HCT116 (cell line): Measurements from ENCODE around the gene RAPSN. TPM values are rescaled to one million over a fixed set of nuclear protein-coding genes. Genes with fewer than 3 reads are reported as not detected.

ENCODE experiments used
- ATAC-seq: fragments of 200-7000 bp; cut with Tn5 transposase; 2 replicates; pipeline ENCODE4 v1.9.1; 2020; ENCODE audit warnings: mild to moderate bottlenecking, moderate library complexity
- BruUV-seq: library from RNA; stranded (reverse); fragments of 400-500 nt; replicated peaks from 2 replicates; lab custom pipeline; 2021; lab: Mats Ljungman, UMichigan
- CTCF ChIA-PET: fragments of 300-600 bp; sonication (Branson Sonifier 250); formaldehyde crosslinking; loops from one replicate; lab custom pipeline; 2021; ENCODE audit warnings: antibody characterized with exemption; lab: Charles Lee
- POLR2A ChIA-PET: fragments of 300-600, 350-600 bp; sonication (Branson Sonifier 250); formaldehyde crosslinking; loops from one replicate; lab custom pipeline; 2021; ENCODE audit warnings: antibody characterized with exemption; lab: Charles Lee
- RAD21 ChIA-PET, 2 experiments: fragments of 300-600 bp; sonication (Branson Sonifier 250); formaldehyde crosslinking; loops; one replicate each; lab custom pipeline; 2023; ENCODE audit warnings: low total read pairs in 2 of 2; ENCODE audit not compliant: uncharacterized antibody in 2 of 2, unreplicated experiment in 2 of 2, low non-redundant PET in 1 of 2; lab: Charles Lee
- DNase-seq: peaks from one replicate; pipeline ENCODE4 v3.0.0-alpha.2; 2010; ENCODE audit warnings: low read depth, low spot score
- H2AFZ ChIP-seq: fragments of 200-600 bp; shearing (Covaris generic), sonication (generic); 2 replicates; pipeline ENCODE4 v1.6.1; 2017; ENCODE audit warnings: low read depth, mixed run types, mixed read lengths, antibody characterized with exemption, low read length; ENCODE audit not compliant: poor library complexity, severe bottlenecking
- H3K27ac ChIP-seq: 2 replicates; pipeline ENCODE4 v1.5.1; 2012; ENCODE audit warnings: low read depth, low read length
- H3K27me3 ChIP-seq: fragments of 200-600 bp; sonication (generic); 2 replicates; pipeline ENCODE4 v1.6.1; 2016; ENCODE audit warnings: mixed run types, low read length, mixed read lengths; ENCODE audit not compliant: insufficient read depth
- H3K36me3 ChIP-seq, 2 experiments: fragments of 200-500 bp in 1 of 2; fragments of 200-600 bp in 1 of 2; sonication (Bioruptor generic) in 1 of 2; sonication (generic) in 1 of 2; 2 replicates each; pipeline versions ENCODE4 v1.5.1 to v1.6.1; 2014 to 2016; ENCODE audit warnings: low read length in 2 of 2, inconsistent platforms in 1 of 2, mixed read lengths in 1 of 2, mixed run types in 1 of 2; ENCODE audit not compliant: insufficient read depth in 2 of 2, control insufficient read depth in 1 of 2
- H3K4me1 ChIP-seq, 2 experiments: fragments of 200-600 bp in 1 of 2; sonication (generic) in 1 of 2; 2 replicates each; pipeline versions ENCODE4 v1.5.1 to v1.6.1; 2012 to 2017; ENCODE audit warnings: low read length in 2 of 2, inconsistent platforms in 1 of 2, mild to moderate bottlenecking in 1 of 2, mixed read lengths in 1 of 2, mixed run types in 1 of 2, moderate library complexity in 1 of 2; ENCODE audit not compliant: insufficient read depth in 2 of 2, control insufficient read depth in 1 of 2
- H3K4me2 ChIP-seq: fragments of 200-600 bp; sonication (generic); 2 replicates; pipeline ENCODE4 v1.6.1; 2017; ENCODE audit warnings: mixed run types, low read length, mixed read lengths
- H3K4me3 ChIP-seq, 2 experiments: fragments of 200-600 bp in 1 of 2; sonication (generic) in 1 of 2; replicated peaks in 1 of 2; 2 replicates each; pipeline ENCODE4 v1.5.1; 2011 to 2016; ENCODE audit warnings: low read length in 2 of 2, control low read depth in 1 of 2, low read depth in 1 of 2, mild to moderate bottlenecking in 1 of 2, mixed read lengths in 1 of 2, mixed run types in 1 of 2
- H3K79me2 ChIP-seq: fragments of 200-600 bp; sonication (generic); 2 replicates; pipeline ENCODE4 v1.6.1; 2017; ENCODE audit warnings: mild to moderate bottlenecking, mixed run types, low read length, moderate library complexity, mixed read lengths; ENCODE audit not compliant: insufficient read depth
- H3K9ac ChIP-seq: fragments of 200-600 bp; sonication (generic); 2 replicates; pipeline ENCODE4 v1.6.1; 2016; ENCODE audit warnings: low read length, mixed read lengths
- H3K9me2 ChIP-seq: fragments of 200-600 bp; sonication (generic), shearing (Covaris generic); 2 replicates; pipeline ENCODE4 v1.6.1; 2017; ENCODE audit warnings: mixed run types, mild to moderate bottlenecking, moderate library complexity; ENCODE audit not compliant: insufficient read depth
- H3K9me3 ChIP-seq, 2 experiments: fragments of 200-500 bp in 1 of 2; fragments of 200-600 bp in 1 of 2; sonication (Bioruptor generic) in 1 of 2; sonication (generic) in 1 of 2; 2 replicates each; pipeline ENCODE4 v1.6.1; 2014 to 2017; ENCODE audit warnings: low read length in 2 of 2, mixed read lengths in 2 of 2, inconsistent platforms in 1 of 2, low read depth in 1 of 2, mild to moderate bottlenecking in 1 of 2, mixed run types in 1 of 2, moderate library complexity in 1 of 2; ENCODE audit not compliant: control insufficient read depth in 1 of 2, insufficient read depth in 1 of 2
- H4K20me1 ChIP-seq: fragments of 200-600 bp; sonication (generic), shearing (Covaris generic); 2 replicates; pipeline ENCODE4 v1.6.1; 2017; ENCODE audit warnings: mixed run types, mild to moderate bottlenecking, moderate library complexity; ENCODE audit not compliant: insufficient read depth
- CEBPB ChIP-seq: IDR thresholded peaks from 2 replicates; pipeline ENCODE4 v1.6.1; 2012; ENCODE audit warnings: low read depth
- CTCF ChIP-seq, 3 experiments: fragments of 200-600 bp in 1 of 3; sonication (generic) in 1 of 3; IDR thresholded peaks in 2 of 3; conservative IDR thresholded peaks in 1 of 3; 2 replicates each; pipeline ENCODE4 v1.5.1; 2012 to 2017; ENCODE audit warnings: low read depth in 2 of 3, low read length in 2 of 3, antibody characterized with exemption in 1 of 3, borderline replicate concordance in 1 of 3, control low read depth in 1 of 3, mild to moderate bottlenecking in 1 of 3, mixed read lengths in 1 of 3, mixed run types in 1 of 3, moderate library complexity in 1 of 3; ENCODE audit not compliant: insufficient read depth in 1 of 3
- EGR1 ChIP-seq: IDR thresholded peaks from 2 replicates; pipeline ENCODE4 v1.6.1; 2012; ENCODE audit warnings: low read depth
- ELF1 ChIP-seq: IDR thresholded peaks from 2 replicates; pipeline ENCODE4 v1.6.1; 2012; ENCODE audit warnings: low read depth, borderline replicate concordance
- EZH2phosphoT487 ChIP-seq: fragments of 200-600 bp; IDR thresholded peaks from 2 replicates; pipeline ENCODE4 v1.6.1; 2018; ENCODE audit warnings: antibody characterized with exemption, borderline replicate concordance
- JUND ChIP-seq: IDR thresholded peaks from 2 replicates; pipeline ENCODE4 v1.6.1; 2012
- MAX ChIP-seq: IDR thresholded peaks from 2 replicates; pipeline ENCODE4 v1.6.1; 2012
- POLR2A ChIP-seq: IDR thresholded peaks from 2 replicates; pipeline ENCODE4 v1.7.0; 2011; ENCODE audit warnings: borderline replicate concordance; ENCODE audit not compliant: insufficient read depth, insufficient read length; ENCODE audit errors: extremely low read depth
- POLR2AphosphoS5 ChIP-seq: IDR thresholded peaks from 2 replicates; pipeline ENCODE4 v1.6.1; 2011; ENCODE audit warnings: mild to moderate bottlenecking, low read depth, low read length, moderate library complexity
- RAD21 ChIP-seq: IDR thresholded peaks from 2 replicates; pipeline ENCODE4 v1.6.1; 2012; ENCODE audit warnings: low read depth, mild to moderate bottlenecking
- SIN3A ChIP-seq: IDR thresholded peaks from 2 replicates; pipeline ENCODE4 v1.6.1; 2012; ENCODE audit warnings: low read depth
- SP1 ChIP-seq: IDR thresholded peaks from 2 replicates; pipeline ENCODE4 v1.6.1; 2012; ENCODE audit warnings: low read depth
- TCF7L2 ChIP-seq: IDR thresholded peaks from 2 replicates; pipeline ENCODE4 v1.7.0; 2011; ENCODE audit warnings: borderline replicate concordance, inconsistent platforms; ENCODE audit not compliant: insufficient read depth, insufficient read length; ENCODE audit errors: extremely low read depth
- ZFX ChIP-seq: fragments of 450-650 bp; IDR thresholded peaks from 2 replicates; pipeline ENCODE4 v1.6.1; 2017
- ZNF274 ChIP-seq: fragments of 200-500 bp; sonication (Bioruptor generic); IDR thresholded peaks from 2 replicates; pipeline ENCODE4 v1.6.1; 2014; ENCODE audit warnings: mild to moderate bottlenecking, low read depth, low read length, inconsistent platforms
- intact Hi-C: fragments of 100-400 bp; cut with micrococcal nuclease; formaldehyde crosslinking; loops from 2 replicates; pipeline ENCODE4 v1.10.0; 2022
- total RNA-seq: library from RNA; stranded (reverse); gene quantifications from one replicate; pipeline ENCODE4 v1.2.1, GENCODE V29; 2021; ENCODE audit not compliant: unreplicated experiment
- TF ChIP-seq, protein P1 (sequence below): IDR thresholded peaks from 2 replicates; pipeline ENCODE4 v1.6.1; 2011; ENCODE audit warnings: mild to moderate bottlenecking, low read length, moderate library complexity; ENCODE audit not compliant: insufficient replicate concordance; ENCODE audit errors: extremely low read depth

Gene RAPSN
- total RNA-seq, 1 experiment from 2014 or later = 0.57 TPM

GRCh38 chr11:47495011-47495855, 46.3 kb upstream of the RAPSN start:
- DNase-seq (no peak), ATAC-seq (no peak)
- no peaks in the 10 kb centered on the region for H3K9me3 ChIP-seq
- no peak overlapping the region for H3K27ac ChIP-seq
- TF ChIP-seq, protein P1, sequence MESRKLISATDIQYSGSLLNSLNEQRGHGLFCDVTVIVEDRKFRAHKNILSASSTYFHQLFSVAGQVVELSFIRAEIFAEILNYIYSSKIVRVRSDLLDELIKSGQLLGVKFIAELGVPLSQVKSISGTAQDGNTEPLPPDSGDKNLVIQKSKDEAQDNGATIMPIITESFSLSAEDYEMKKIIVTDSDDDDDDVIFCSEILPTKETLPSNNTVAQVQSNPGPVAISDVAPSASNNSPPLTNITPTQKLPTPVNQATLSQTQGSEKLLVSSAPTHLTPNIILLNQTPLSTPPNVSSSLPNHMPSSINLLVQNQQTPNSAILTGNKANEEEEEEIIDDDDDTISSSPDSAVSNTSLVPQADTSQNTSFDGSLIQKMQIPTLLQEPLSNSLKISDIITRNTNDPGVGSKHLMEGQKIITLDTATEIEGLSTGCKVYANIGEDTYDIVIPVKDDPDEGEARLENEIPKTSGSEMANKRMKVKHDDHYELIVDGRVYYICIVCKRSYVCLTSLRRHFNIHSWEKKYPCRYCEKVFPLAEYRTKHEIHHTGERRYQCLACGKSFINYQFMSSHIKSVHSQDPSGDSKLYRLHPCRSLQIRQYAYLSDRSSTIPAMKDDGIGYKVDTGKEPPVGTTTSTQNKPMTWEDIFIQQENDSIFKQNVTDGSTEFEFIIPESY = no peak
- TF ChIP-seq CEBPB = peak; percentile 39; the same call in 1 of the 2 replicates
- TF ChIP-seq ELF1 = no peak
- TF ChIP-seq EGR1 = no peak
- H3K27me3 ChIP-seq = no peaks in the 10 kb centered on the region
- H3K36me3 ChIP-seq = peaks cover 3 to 4% of the 10 kb centered on the region in 2 experiments; a peak in 2 of 4 replicates
- peaks cover 96% of the 10 kb centered on the region for H3K79me2 ChIP-seq
- CTCF ChIA-PET = no interaction called here
- intact Hi-C loops = no loop called here
- no peak overlapping the region for H2AFZ ChIP-seq
- no peaks in the 10 kb centered on the region for H3K4me1 ChIP-seq
- no peak overlapping the region for H3K4me3 ChIP-seq
- no peak overlapping the region for H3K4me2 ChIP-seq
- RAD21 ChIA-PET = no interaction called here
- no peaks in the 10 kb centered on the region for H3K9me2 ChIP-seq
- POLR2A ChIA-PET = no interaction called here
- no TSS peak for BruUV-seq
- H4K20me1 ChIP-seq = peaks cover 19% of the 10 kb centered on the region; the same call in 1 of the 2 replicates
- H3K9ac ChIP-seq = no peak overlapping the region

GRCh38 chr11:47489395-47489755, 40.4 kb upstream of the RAPSN start:
- CTCF ChIA-PET = interaction anchor here (0.5 kb wide), 1 partner anchor 35 kb away, joined by 3 read pairs; no protein-coding TSS in a partner anchor
- Histone ChIP-seq H2AFZ (no peak overlapping the region), H3K9ac (no peak overlapping the region), H3K4me2 (no peak overlapping the region), H3K9me2 (no peaks in the 10 kb centered on the region), H3K36me3 (peaks cover 17 to 24% of the 10 kb centered on the region in 2 experiments; a peak in 3 of 4 replicates), H3K4me1 (no peaks in the 10 kb centered on the region), H3K79me2 (peaks cover 67% of the 10 kb centered on the region), H4K20me1 (peaks cover 19% of the 10 kb centered on the region; the same call in 1 of the 2 replicates), H3K9me3 (no peaks in the 10 kb centered on the region), H3K27ac (no peak overlapping the region), H3K4me3 (no peak overlapping the region), H3K27me3 (no peaks in the 10 kb centered on the region)
- DNase-seq (no peak), ATAC-seq (no peak)
- intact Hi-C loops = no loop called here
- POLR2A ChIA-PET = no interaction called here
- RAD21 ChIA-PET = no interaction called here
- no TSS peak for BruUV-seq
- no peak for TF ChIP-seq SIN3A
- TF ChIP-seq ZFX = no peak
- no peak for TF ChIP-seq MAX
- no peak for TF ChIP-seq CTCF (IDR thresholded peaks at IDR 0.05 in 2 of 3, conservative IDR thresholded peaks at IDR 0.05 in 1 of 3; ENCODE audit: borderline replicate concordance in 1 of 3, insufficient read depth in 1 of 3, low read depth in 2 of 3, low read length in 2 of 3)
- TF ChIP-seq RAD21 = no peak
- no peak for TF ChIP-seq EZH2phosphoT487
- TF ChIP-seq POLR2A = no peak
- no peak for TF ChIP-seq CEBPB
- no peak for TF ChIP-seq ZNF274
- no peak for TF ChIP-seq POLR2AphosphoS5
- TF ChIP-seq TCF7L2 = no peak
- TF ChIP-seq SP1 = no peak
- no peak for TF ChIP-seq EGR1
- no peak for TF ChIP-seq JUND
